CD4-positive, alpha-beta T cell treated with Interferon gamma for 1 hour (primary cell): Measurements from ENCODE around the gene CST7.

Source experiments
- DNase-seq: peaks from one replicate; pipeline ENCODE4 v3.0.0-alpha.2; 2020

The CST7 gene

GRCh38 chr20:24965065-24965919 is 16.2 kb downstream of the CST7 start:
- no peak for DNase-seq

- DNase-seq: no peak
Measured at GRCh38 chr20:24966317-24967012, 17.4 kb downstream of the CST7 start.

- no peak for DNase-seq
Measured at GRCh38 chr20:24968278-24968800, 19.3 kb downstream of the CST7 start.

- DNase-seq: no peak
Measured at GRCh38 chr20:24969186-24970029, 20.3 kb downstream of the CST7 start.

- no peak for DNase-seq
Measured at GRCh38 chr20:24970030-24970553, 21.0 kb downstream of the CST7 start.

- DNase-seq: no peak
Measured at GRCh38 chr20:24970754-24971153, 21.7 kb downstream of the CST7 start.

- no peak for DNase-seq
Measured at GRCh38 chr20:24971376-24972101, 22.5 kb downstream of the CST7 start.

- DNase-seq: no peak
Measured at GRCh38 chr20:24972341-24972740, 23.3 kb downstream of the CST7 start.

- DNase-seq: no peak
Measured at GRCh38 chr20:24977336-24977735, 28.3 kb downstream of the CST7 start.

GRCh38 chr20:24977797-24978196 is 28.7 kb downstream of the CST7 start:
- DNase-seq: no peak

GRCh38 chr20:24978513-24978912 is 29.4 kb downstream of the CST7 start:
- no peak for DNase-seq

- DNase-seq: no peak
Measured at GRCh38 chr20:24979036-24979960, 30.2 kb downstream of the CST7 start.

GRCh38 chr20:24980291-24981053 is 31.4 kb downstream of the CST7 start:
- DNase-seq: no peak

- DNase-seq: no peak
Measured at GRCh38 chr20:24981282-24981681, 32.2 kb downstream of the CST7 start.

- DNase-seq: peak; percentile 47
Measured at GRCh38 chr20:24981790-24982189, 32.7 kb downstream of the CST7 start.

GRCh38 chr20:24983896-24984295 is 34.8 kb downstream of the CST7 start:
- no peak for DNase-seq

- DNase-seq: no peak
Measured at GRCh38 chr20:24984961-24985640, 36.0 kb downstream of the CST7 start.

GRCh38 chr20:24985802-24986201 is 36.7 kb downstream of the CST7 start:
- no peak for DNase-seq

- DNase-seq: no peak
Measured at GRCh38 chr20:24986436-24987015, 37.5 kb downstream of the CST7 start.
